NCI-H345 treated with DMSO at 0.1 percent for 48 hours (cell line): Measurements from ENCODE around the gene QRFP.

Experiments used
- DNase-seq: peaks from one replicate; lab custom pipeline; 2025; ENCODE audit not compliant: unreplicated experiment; lab: John Stamatoyannopoulos, UW

QRFP gene

DNA sequence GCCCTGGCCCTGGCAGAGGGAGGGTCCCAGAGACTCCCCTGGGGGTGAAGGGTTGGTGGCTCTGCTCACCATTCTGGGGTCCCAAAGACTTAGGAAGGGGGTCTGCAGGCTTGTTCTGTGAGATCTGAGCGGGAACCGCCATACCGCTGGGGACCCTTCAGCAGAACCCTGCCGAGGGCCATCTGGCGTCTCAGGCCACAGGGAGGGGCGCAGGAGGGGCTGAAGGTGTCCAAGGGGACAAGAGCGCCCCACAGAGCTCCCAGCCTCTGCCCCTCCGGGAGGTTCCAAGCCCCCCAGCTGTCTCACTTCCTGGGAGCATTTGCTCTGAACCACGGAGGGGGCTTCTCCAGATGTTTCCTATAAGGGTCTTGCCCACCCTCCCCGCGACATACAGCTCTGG lies 37.6 kb upstream of the QRFP start:
- no peak for DNase-seq

DNA sequence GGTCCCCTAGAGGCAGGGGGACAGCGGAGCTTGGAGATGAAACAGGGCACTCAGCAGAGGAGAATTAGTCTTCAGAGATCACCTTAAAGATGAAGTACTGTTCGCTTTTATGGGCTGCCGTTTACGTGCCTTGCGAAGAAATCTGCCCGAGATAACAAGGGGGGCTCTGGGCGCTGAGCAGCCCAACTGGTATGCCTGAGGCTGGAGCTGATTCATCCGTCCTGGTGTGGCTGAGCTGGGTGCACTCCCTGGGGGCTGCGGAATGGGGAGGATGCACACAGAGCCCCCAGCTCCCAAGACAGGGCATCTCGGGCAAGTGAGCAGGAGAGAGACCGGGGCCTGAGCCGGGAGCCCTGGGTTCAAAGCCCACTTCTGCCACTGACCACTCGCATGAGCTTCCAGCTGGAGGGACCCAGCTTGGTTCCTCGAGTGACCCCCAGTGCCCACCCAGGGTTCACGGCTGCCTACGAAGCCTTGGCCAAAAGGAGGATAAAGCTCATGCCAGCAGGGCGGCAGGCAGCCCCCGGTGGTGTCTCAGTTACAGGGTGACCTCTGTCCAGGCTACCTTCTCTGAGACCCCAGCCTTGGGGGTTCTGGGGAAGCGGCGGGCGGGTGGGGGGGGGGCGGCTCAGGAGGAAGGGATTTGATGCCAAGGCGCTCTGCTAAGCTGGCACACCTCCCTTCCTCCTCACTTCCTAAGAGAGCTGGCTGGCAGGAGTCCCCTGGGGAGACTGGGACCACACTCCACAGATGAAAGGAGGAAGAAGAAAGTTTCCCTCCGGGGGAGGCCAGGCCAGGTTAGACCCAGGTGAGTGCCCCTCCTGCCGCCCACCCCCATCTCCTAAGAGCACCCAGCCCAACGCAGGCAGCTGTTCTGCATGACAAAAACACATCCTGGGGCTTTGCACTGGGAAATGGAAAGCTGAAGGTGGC lies 36.8 kb upstream of the QRFP start:
- no peak for DNase-seq

DNA sequence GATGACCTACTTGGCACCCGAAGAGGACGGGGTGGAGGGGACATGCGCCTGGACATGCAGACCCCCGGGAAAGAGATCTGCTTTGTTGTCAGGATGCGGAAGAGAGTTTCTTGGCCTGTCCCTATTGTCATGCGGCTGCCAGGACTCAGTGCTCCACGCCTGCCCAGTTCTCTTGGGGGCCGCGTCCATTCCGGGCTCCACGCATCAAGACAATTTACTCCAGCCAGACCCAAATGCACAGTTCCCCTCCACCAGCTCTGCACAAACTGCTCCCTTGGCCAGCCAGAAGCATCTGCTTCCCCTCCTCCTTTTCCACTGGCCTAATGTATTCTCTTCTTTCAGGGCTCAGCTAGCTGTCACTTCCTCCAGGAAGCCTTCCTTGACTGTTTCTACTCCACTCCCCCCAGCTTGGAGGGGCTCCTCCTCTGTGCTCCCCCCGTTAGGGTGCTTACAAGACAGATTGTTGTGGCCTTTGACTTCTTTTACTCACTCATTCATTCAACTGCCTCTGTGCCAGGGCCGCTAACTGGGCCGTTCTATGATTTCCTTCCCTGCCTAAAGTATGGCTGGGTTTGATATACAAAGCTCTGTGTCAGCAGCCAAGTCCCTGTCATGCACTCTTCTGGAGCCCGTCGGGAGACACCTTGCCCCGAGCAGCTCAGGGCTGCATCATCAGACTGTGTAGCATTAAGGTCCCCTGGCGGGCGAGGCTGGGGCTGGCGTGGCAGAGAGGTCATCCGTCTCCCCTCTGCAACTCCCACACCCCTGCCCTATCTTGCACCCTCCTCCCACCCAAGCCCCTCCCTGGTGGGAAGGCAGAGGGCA lies 35.9 kb upstream of the QRFP start:
- no peak for DNase-seq

DNA sequence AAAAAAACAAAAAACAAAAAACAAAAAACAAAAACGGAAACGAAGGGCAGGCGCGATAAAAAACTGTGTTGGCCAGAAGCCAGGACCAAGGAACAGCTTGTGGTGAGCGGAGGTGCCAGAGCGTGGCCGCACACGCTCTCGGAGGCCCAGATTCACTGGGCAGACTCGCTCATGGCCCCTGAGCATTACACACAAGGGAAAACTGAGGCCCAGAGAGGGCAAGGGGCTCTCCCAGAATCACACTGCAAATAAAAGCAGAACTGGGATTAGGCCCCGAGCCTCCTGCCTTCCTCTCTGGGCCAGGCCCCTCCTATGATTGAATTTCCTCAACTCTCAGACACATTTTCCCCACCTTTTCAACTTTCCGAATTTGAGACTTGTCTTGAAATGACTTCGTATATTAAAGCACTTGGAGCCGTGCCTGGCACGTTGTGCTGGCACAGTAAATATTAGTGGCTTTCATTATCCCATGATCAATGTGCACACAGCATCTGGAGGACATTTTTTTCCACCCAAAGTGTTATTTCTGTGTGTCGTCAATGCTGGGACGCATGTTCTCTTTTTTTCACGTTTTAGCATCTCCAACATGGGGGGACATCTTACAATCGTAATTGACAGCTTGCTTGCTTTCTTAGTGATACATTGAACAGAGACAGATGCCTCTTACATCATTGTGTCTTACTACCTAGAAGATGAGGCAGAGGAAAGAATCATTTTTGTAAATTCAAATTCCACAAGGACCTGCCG lies 35.1 kb upstream of the QRFP start:
- DNase-seq, result no peak

DNA sequence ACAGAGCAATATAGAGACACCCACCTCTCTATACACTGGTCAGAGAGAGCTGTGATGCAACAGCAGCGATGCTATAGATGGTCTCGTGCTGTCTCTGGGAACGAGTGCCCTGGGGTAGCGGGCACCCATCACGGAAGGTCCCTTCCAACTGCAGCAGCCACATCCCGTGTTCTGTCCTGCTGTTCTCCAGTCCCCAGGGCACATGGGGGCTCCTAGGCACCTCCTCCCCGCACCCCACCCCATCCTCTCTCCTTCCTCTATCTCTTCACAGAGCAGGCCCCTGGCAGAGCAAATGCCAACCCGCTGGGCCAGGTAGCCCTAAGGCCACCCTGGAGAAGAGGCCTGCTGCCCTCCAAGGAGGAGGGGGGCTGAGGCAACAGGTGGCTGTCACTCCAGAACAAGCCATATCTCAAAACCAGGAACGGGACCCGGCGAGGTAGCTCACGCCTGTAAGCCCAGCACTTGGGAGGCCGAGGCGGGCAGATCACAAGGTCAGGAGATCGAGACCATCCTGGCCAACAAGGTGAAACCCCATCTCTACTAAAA lies 34.3 kb upstream of the QRFP start:
- DNase-seq, result no peak

DNA sequence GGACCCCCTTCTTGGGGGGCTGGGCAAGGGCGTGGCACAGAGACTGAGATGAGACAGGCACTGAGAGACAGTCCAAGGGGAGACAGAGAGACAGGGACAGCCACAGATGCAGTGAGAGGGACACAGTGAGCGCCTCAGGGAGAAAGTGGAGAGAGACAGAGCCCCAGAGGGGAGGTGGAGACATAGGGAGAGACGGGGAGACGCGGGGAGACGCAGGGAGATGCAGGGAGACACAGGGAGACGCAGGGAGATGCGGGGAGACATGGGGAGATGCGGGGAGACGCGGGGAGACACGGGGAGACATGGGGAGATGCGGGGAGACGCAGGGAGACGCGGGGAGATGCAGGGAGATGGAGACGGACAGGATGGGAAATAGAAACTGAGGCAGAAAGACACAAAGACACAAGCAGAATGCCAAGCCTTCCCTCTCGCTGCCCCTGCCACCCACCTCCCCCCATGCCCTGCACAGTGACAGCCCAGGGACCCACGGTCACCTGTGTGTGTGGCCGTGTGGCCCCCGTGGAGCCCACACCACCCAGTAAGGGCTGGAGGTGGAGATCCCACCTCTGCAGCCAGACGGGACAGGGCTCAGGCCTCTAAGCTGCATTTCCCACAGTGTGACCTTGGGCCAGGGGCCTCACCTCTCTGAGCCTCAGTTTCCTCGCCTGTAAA lies 33.7 kb upstream of the QRFP start:
- DNase-seq, result no peak

DNA sequence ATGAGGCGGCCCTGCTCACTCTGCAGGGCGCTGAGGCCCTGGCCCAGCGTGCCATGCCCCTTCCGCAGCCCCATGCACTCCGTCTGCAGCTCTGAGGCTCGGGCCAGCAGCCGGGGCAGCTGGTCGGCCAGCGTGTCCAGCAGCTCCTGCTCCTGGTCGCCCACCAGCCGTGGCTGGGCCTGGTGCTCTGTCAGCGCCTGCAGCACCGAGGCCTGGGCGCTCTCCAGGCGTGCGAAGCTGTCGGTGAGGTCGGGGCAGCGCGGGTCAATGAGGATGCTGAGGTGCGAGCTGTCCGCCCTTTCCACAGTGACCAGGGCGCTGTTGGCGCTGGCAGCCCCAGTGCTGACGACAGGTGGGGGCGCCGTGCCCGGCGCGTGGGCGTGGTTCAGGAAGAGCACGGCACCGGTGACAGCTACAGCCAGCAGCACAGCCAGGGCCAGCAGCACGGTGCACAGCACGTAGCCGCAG lies 33.0 kb upstream of the QRFP start:
- no peak for DNase-seq

DNA sequence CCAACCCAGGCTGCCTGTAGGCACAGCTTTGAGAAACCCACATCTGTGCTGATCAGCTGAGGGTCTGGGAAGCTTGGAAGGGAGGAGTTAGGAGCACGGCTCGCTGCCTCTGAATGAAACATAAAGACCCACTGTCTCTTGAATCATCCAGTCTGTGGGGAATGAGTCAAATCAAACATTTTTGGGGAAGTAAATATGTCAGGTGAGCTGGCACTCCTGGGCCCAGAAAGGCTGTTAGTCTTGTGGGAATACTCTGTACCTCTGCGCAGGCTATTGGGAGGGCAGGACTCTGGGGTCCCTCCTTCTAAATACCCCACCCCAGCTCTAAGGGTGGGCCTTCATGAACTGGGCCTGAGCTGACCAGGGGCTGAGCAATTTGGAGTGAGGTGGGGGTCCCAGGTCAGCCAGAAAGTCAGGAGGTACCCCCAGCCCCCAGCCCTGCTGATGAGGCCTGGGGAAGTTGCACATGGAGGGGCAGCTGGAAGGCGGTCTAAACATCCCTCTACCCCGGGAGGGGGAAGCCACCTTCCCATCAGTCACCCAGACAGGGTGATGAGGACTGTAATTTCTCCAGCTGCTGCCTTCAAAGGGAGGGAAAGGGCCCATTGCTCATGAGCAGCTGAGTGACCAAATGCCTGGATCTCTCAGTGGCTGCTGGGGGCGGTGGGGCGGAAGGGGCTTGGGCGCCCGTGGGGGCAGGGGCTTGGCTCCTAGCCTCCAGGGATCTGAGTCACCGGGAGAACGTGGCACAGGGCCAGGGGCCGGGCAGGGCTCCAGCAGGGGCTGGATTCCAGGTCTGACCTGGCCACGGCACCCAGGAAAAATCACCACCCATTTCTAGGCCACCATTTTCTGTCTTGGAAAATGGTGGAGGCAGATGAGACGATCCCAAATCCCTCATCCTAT lies 31.6 kb upstream of the QRFP start:
- DNase-seq, result no peak

DNA sequence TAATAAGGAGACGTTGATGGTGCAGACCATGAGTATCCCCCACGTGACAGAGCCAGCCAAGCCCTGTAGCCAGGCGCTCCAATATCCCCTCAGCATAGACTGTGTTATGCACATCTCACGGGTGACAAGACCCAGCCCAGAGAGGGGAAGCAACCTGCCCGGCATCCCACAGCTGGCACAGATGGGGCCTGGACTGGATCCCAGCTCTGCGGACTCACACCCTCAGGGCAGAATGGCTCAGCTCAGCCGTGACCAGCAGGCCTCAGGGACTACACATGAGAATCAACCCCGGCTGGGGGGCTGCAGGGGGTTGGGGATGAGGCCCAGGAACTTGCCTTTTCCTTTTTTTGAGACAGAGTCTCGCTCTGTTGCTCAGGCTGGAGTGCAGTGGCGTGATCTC lies 30.7 kb upstream of the QRFP start:
- DNase-seq, result no peak

DNA sequence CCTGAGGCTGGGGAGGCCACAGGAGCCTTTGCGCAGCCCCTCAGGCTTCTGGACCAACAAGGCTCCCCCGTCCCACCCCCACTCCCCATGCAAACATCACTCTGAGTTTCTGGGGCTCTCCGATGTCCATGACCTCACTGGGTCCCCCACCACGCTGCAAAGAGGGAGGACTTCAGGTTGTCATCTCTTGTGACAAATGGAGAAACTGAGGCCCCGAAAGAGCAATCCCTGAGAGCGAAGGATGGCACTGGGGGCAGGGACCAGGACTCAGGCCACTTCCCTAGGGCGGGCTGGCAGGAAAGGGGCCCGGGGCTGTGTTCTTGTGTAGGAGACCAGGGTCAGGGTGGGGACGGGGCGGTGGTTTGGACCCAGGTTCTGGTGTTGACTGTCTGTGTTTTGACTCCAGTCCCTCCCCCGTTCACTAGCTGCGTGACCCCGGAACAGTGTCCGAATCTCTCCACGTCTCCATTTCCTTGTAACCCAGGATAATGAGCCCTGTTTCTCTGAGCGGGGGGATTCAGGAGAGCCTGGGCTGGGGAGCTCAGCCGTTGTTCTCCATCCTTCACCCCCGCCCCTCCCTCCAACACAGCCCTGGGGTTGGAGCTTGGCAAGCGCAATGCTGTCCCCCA lies 28.6 kb upstream of the QRFP start:
- DNase-seq, result no peak

DNA sequence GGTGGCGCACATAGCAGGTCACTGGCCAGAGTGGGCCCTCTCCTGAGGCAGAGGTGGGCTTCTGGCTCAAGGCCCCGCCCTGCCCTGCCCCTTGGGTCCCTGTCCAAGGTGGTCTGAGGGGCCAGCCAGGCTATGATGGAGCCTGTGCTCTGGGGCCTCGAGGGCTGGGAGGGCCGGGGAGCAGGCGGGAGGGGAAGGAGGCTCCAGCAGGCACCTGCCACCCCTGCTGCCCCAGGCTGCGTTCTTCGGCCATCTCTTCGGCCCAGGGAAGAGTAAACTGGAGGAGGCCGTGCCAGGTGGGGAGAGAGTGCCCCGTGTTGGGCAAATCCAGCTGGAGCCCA lies 27.8 kb upstream of the QRFP start:
- no peak for DNase-seq

DNA sequence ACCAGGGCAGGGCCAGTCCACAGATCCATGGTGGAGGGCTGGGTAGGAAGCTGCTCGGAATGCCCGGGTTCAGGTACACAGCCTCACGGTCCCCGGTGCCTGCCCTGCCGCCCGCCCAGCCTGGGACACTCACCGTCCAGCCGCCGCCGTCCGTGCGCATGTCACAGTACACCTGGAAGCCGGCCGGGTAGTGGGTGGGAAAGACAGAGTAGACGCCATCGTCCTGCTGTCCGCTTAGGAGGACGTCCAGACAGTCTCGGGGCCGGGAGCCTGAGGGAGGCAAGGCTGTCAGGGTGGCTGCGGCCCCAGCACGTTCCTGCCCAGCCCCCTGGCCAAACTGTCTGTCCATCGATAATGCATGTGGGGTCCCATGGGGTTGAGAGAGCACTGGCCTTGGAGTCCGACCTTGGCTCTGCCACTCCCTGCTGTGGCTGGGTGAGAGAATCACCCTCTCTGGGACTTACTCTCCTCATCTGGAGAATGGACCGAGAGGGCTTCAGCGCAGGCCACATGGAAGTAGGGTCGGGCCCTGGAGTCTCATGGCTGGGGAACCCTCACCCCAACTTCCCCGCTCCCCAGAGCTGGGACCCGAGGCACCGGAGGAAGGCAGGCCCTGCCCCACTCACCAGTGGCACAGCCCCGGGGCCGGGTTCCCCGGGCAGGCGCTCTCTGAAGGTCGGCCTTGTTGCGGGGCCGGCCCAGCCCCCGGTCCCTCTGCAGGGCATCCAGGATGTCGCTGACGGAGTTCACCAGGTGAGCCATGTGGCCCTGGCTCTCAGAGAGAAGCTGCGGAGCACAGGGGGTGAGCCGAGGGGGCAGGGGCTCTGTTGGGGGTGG lies 27.2 kb upstream of the QRFP start:
- no peak for DNase-seq

DNA sequence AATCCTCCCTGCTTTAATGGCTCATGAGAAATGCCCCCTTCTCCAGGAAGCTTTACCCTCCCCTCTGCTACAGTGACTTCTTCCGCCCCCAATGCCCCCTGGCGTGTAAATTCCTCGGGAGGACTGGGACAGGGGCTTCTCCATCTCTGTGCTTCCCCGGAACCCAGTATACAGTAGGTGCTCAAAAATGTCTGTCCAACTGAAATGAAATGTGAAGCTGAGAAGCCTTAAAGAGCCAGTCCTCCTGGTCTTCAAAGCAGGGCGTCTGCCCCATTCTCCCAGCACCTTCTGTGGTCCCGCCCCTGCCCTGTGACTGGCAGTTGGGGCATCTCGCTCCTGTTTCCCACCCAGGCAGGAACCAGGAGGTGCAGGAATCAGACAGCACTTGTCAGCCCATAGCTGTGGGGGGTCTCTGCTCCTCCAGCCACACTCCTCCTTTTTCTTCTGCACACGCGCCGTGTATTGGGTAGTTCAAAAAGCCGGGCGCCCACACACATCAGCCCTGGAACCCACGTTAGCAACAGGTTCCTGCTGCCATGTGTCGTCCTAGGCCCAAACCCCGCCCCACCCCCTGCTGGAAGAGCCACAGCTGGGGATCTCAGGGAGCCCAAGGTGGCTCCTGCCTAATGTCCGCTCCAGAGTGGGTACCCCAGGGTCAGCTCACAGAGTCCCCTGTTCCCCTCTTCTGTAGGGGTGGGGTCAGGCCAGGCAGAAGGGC lies 26.4 kb upstream of the QRFP start:
- no peak for DNase-seq

DNA sequence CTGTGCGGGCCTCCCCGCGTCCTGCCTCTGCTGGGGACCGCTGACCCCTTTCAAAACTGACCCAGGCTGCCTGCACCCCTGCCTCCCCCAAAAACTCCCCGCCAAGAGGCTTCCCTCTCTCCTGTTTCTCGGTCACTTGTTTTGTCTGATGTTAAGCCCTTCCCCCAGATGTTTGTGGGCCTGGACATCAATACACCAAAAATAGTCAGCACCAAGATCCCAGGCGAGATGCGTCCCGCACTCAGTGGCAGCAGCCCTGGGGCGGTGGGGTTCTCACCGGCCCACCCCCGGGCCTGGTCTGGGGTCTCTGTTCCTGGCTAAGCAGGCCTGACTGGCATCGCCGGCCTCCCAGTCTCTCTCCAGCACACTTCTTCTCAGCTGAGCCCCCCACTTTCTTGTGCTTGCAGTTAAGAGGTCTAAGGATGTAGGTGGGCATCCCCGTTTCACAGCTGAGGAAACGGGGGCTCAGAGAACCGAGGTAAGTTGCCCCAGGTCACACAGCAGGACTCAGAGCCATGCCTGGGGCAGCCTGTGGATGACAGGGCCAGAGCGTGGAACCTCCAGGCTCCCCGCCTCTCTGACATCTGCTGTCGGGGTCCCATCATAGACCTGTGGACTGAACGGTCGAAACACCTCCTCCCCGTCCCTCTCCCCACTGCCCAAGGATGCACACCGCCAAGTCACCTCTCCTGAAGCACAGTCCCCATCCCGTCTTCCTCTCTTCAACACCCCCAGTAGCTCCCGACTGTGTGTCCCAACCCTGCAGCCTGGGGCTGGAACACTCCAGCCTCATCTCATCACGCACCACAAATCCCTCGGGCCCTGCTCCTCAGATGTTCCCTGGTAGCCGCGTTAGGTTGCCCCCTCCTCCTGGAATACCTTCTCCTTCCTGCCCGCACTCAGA lies 25.6 kb upstream of the QRFP start:
- DNase-seq, result no peak

DNA sequence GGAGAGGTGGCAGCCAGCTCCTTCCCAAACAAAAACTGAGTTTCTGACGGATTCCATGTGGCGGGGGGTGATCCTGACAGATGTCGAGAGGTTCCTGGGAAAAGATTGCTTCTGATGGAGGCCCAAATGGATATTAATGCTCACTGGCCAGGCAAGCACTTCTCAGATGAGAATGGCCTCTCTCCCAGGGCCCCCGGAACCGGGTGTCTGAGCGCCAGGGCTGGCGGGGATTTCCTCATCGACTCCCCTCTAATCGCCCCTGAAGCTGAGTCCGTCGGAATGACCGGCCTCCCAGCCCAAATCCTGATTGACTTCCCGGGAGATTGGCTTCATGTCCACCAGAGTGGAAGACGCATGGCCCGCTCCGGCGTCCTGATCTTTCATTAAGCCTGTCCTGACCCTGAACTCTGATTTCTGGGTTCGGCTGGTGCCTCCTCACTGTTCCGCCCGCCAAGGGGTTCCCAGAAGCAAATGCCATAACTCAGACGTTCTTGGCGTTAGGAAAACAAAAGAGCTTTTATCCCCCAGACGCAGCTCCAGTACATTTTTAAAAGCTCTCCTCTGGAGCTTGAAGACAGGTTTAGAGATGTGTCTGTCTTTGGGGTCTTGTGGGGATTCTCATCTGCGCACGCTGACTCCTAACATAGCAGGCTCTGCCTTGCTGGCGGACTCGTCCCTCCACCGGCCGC lies 24.8 kb upstream of the QRFP start:
- no peak for DNase-seq

DNA sequence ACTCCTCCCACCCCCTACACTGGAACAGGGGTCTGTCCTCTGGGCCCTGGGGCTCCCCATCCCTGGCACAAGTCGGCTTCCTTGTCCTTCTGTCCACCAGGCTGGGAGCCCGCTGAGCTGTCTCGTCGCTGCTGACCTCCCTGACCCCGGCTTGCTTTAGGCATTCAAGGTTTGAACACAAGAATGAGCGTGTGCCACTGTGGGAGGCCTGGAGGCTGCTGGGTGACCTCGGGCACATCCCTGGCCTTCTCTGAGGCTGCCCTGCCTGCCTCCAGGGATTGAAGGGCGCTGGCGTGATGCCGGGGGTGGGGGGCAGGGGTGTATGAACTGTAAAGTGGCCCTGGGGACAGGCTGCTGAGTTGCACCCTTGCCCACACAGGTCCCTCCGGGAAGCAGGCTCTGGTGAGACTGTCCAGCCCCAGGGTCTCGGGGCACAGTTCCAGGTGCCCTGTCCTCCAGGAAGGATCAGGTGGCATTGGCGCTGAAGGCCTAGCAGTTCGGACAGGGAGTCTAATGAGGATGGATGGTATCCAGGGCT lies 24.2 kb upstream of the QRFP start:
- no peak for DNase-seq
